ENCODE measurements around the gene MYO1B. TPM values are rescaled to one million over a fixed set of nuclear protein-coding genes. Genes with fewer than 3 reads are reported as not detected.

Gene MYO1B
- polyA plus RNA-seq, 1 donor from 2014 or later = 72.2 TPM

DNA sequence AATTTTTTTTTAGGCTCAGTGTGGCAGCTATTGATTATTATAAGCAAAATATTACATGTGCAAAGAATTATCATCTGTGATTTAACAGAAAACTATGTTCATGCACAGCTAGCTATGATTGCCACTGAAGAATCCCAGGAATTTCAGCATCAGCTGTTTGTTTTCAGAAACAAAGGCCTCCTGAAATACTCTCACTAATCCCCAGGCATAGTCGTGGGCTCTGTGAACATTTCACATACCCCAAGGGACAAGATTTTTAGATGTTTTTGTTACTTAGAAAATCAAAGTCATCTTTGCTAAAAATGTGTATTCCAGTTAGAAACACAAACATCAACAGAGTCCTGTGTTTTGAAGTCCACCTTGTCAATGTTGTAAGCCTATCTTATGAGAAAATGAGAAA is 156.1 kb downstream of the MYO1B start:
- TF ChIP-seq EZH2 (IDR thresholded peaks at IDR 0.05; ENCODE audit: borderline replicate concordance, insufficient read depth, low read length, poor library complexity, severe bottlenecking) = no peak
- no peak for TF ChIP-seq TAF1 (IDR thresholded peaks at IDR 0.05; ENCODE audit: low read depth)
- TF ChIP-seq SMC3 (conservative IDR thresholded peaks at IDR 0.05; ENCODE audit: poor library complexity) = no peak
- TF ChIP-seq, protein P1, sequence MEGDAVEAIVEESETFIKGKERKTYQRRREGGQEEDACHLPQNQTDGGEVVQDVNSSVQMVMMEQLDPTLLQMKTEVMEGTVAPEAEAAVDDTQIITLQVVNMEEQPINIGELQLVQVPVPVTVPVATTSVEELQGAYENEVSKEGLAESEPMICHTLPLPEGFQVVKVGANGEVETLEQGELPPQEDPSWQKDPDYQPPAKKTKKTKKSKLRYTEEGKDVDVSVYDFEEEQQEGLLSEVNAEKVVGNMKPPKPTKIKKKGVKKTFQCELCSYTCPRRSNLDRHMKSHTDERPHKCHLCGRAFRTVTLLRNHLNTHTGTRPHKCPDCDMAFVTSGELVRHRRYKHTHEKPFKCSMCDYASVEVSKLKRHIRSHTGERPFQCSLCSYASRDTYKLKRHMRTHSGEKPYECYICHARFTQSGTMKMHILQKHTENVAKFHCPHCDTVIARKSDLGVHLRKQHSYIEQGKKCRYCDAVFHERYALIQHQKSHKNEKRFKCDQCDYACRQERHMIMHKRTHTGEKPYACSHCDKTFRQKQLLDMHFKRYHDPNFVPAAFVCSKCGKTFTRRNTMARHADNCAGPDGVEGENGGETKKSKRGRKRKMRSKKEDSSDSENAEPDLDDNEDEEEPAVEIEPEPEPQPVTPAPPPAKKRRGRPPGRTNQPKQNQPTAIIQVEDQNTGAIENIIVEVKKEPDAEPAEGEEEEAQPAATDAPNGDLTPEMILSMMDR (IDR thresholded peaks at IDR 0.05; ENCODE audit: poor library complexity, severe bottlenecking) = no peak
- no peak for TF ChIP-seq MXI1 (conservative IDR thresholded peaks at IDR 0.05; ENCODE audit: poor library complexity, severe bottlenecking)
- TF ChIP-seq POLR2AphosphoS5 (IDR thresholded peaks at IDR 0.05) = no peak
- no peak for TF ChIP-seq RAD21 (conservative IDR thresholded peaks at IDR 0.05)
- no peak for TF ChIP-seq EP300 (conservative IDR thresholded peaks at IDR 0.05; ENCODE audit: poor library complexity, severe bottlenecking)
- TF ChIP-seq, protein P2, sequence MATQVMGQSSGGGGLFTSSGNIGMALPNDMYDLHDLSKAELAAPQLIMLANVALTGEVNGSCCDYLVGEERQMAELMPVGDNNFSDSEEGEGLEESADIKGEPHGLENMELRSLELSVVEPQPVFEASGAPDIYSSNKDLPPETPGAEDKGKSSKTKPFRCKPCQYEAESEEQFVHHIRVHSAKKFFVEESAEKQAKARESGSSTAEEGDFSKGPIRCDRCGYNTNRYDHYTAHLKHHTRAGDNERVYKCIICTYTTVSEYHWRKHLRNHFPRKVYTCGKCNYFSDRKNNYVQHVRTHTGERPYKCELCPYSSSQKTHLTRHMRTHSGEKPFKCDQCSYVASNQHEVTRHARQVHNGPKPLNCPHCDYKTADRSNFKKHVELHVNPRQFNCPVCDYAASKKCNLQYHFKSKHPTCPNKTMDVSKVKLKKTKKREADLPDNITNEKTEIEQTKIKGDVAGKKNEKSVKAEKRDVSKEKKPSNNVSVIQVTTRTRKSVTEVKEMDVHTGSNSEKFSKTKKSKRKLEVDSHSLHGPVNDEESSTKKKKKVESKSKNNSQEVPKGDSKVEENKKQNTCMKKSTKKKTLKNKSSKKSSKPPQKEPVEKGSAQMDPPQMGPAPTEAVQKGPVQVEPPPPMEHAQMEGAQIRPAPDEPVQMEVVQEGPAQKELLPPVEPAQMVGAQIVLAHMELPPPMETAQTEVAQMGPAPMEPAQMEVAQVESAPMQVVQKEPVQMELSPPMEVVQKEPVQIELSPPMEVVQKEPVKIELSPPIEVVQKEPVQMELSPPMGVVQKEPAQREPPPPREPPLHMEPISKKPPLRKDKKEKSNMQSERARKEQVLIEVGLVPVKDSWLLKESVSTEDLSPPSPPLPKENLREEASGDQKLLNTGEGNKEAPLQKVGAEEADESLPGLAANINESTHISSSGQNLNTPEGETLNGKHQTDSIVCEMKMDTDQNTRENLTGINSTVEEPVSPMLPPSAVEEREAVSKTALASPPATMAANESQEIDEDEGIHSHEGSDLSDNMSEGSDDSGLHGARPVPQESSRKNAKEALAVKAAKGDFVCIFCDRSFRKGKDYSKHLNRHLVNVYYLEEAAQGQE (IDR thresholded peaks at IDR 0.05; ENCODE audit: borderline replicate concordance) = no peak
- Histone ChIP-seq H3F3A (ENCODE audit: insufficient read depth, low read length, poor library complexity, severe bottlenecking) (no peaks in the 10 kb centered on the region), H3K9me3 (ENCODE audit: low read length) (peaks cover 2% of the 10 kb centered on the region), H4K20me1 (ENCODE audit: insufficient read depth) (no peaks in the 10 kb centered on the region), H3K36me3 (ENCODE audit: insufficient read depth, low read length) (peaks cover 3% of the 10 kb centered on the region), H3K27me3 (ENCODE audit: insufficient read depth, low read depth, low read length) (no peaks in the 10 kb centered on the region), H3K9me2 (ENCODE audit: insufficient read depth, low read length) (no peaks in the 10 kb centered on the region), H3K4me2 (ENCODE audit: low read length) (no peak overlapping the region), H3K27ac (ENCODE audit: low read length) (no peak overlapping the region), H3K4me3 (ENCODE audit: low read length) (no peak overlapping the region), H3K79me2 (replicated peaks; ENCODE audit: insufficient read depth, low read length) (no peaks in the 10 kb centered on the region), H3K9ac (ENCODE audit: low read length) (no peak overlapping the region), H2AFZ (ENCODE audit: low read depth, low read length) (no peak overlapping the region)

DNA sequence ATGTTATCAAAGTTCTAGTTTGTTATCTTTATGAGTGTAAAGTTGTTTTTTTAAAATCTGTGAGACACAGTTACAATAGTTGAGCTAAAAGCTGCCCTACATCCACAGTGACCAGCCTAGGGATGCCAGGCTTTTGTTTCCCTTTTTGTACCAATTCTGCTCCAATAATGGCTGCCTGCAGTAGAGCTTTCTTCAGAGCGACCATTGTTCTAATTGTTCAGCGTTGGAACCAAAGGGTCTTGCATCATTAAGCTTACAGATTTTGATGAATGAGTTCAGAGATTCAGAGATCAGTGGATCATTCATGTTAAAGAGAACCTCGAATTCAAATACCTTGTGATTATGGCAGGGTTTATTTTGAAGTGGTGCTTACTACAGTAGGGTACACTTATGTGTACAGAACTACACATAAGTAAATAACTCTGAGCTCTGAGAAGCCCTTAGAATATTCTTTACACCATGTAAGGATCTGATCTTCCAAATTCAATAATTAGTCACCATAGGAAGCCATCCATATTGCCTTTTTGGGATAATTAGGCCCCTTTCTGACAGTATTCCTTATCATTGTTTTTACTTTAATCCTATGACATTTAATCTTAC is 157.9 kb downstream of the MYO1B start:
- Histone ChIP-seq H3K4me2 (ENCODE audit: low read length) (no peak overlapping the region), H3K9me3 (ENCODE audit: low read length) (no peaks in the 10 kb centered on the region), H3F3A (ENCODE audit: insufficient read depth, low read length, poor library complexity, severe bottlenecking) (no peaks in the 10 kb centered on the region), H3K27me3 (ENCODE audit: insufficient read depth, low read depth, low read length) (no peaks in the 10 kb centered on the region), H3K27ac (ENCODE audit: low read length) (no peak overlapping the region), H3K9me2 (ENCODE audit: insufficient read depth, low read length) (no peaks in the 10 kb centered on the region), H3K9ac (ENCODE audit: low read length) (no peak overlapping the region), H3K79me2 (replicated peaks; ENCODE audit: insufficient read depth, low read length) (no peaks in the 10 kb centered on the region), H4K20me1 (ENCODE audit: insufficient read depth) (no peaks in the 10 kb centered on the region), H2AFZ (ENCODE audit: low read depth, low read length) (no peak overlapping the region), H3K4me3 (ENCODE audit: low read length) (no peak overlapping the region), H3K36me3 (ENCODE audit: insufficient read depth, low read length) (no peaks in the 10 kb centered on the region)
- TF ChIP-seq RAD21 (conservative IDR thresholded peaks at IDR 0.05) (no peak), POLR2AphosphoS5 (IDR thresholded peaks at IDR 0.05) (no peak), EP300 (conservative IDR thresholded peaks at IDR 0.05; ENCODE audit: poor library complexity, severe bottlenecking) (no peak), TAF1 (IDR thresholded peaks at IDR 0.05; ENCODE audit: low read depth) (no peak), MXI1 (conservative IDR thresholded peaks at IDR 0.05; ENCODE audit: poor library complexity, severe bottlenecking) (no peak), EZH2 (IDR thresholded peaks at IDR 0.05; ENCODE audit: borderline replicate concordance, insufficient read depth, low read length, poor library complexity, severe bottlenecking) (no peak), SMC3 (conservative IDR thresholded peaks at IDR 0.05; ENCODE audit: poor library complexity) (no peak)
- TF ChIP-seq, protein P1 (IDR thresholded peaks at IDR 0.05; ENCODE audit: poor library complexity, severe bottlenecking) = no peak
- TF ChIP-seq, protein P2 (IDR thresholded peaks at IDR 0.05; ENCODE audit: borderline replicate concordance) = no peak
